Measurements from ENCODE around the gene CD63.
A peak's percentile ranks its signal among the peaks of the same experiment; 100 is the strongest.

CD63 gene

DNA sequence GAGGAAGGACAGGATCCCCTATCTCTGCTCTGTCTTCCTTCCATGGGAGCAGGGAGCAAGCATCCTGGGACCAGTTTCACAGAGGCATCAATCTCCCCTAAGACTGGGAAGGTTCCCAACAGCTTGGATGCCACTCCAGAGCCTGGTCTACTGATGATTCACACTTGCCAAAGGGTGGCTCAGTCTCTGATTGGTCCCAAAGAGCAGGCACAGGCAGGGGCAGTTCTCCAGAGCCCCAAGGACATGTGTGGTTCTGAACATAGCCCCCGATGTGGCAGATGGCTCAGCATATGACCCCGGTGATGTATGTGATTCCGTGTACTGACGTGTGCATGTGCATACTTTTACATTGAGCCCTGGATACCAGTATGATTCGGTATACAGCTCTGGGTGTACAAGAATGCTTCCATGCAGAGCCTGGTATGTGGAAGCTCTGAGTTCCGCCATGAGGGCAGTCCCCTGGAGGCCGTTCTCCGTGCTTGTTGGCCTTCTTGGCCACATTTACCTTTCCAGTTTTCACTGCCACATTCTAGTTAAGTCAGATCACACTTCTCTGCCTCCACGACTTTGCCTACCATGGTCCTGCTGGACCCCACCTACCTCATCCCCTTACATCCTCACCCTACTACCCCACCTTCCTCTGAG lies 42.3 kb downstream of the CD63 start:
- no peak overlapping the region for H3K4me3 ChIP-seq (ENCODE audit: low read length)
- TF ChIP-seq, protein P1, sequence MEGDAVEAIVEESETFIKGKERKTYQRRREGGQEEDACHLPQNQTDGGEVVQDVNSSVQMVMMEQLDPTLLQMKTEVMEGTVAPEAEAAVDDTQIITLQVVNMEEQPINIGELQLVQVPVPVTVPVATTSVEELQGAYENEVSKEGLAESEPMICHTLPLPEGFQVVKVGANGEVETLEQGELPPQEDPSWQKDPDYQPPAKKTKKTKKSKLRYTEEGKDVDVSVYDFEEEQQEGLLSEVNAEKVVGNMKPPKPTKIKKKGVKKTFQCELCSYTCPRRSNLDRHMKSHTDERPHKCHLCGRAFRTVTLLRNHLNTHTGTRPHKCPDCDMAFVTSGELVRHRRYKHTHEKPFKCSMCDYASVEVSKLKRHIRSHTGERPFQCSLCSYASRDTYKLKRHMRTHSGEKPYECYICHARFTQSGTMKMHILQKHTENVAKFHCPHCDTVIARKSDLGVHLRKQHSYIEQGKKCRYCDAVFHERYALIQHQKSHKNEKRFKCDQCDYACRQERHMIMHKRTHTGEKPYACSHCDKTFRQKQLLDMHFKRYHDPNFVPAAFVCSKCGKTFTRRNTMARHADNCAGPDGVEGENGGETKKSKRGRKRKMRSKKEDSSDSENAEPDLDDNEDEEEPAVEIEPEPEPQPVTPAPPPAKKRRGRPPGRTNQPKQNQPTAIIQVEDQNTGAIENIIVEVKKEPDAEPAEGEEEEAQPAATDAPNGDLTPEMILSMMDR (IDR thresholded peaks at IDR 0.05; ENCODE audit: insufficient read depth, low read depth, low read length, missing control alignments), result no peak
- DNase-seq (ENCODE audit: low read depth), result no peak

- no peak overlapping the region for H3K4me3 ChIP-seq (ENCODE audit: low read length)
- DNase-seq (ENCODE audit: low read depth), result no peak
- TF ChIP-seq, protein P1 (IDR thresholded peaks at IDR 0.05; ENCODE audit: insufficient read depth, low read depth, low read length, missing control alignments), result no peak
These were observed 43.1 kb downstream of the CD63 start for GRCh38 chr12:55685671-55686070.

DNA sequence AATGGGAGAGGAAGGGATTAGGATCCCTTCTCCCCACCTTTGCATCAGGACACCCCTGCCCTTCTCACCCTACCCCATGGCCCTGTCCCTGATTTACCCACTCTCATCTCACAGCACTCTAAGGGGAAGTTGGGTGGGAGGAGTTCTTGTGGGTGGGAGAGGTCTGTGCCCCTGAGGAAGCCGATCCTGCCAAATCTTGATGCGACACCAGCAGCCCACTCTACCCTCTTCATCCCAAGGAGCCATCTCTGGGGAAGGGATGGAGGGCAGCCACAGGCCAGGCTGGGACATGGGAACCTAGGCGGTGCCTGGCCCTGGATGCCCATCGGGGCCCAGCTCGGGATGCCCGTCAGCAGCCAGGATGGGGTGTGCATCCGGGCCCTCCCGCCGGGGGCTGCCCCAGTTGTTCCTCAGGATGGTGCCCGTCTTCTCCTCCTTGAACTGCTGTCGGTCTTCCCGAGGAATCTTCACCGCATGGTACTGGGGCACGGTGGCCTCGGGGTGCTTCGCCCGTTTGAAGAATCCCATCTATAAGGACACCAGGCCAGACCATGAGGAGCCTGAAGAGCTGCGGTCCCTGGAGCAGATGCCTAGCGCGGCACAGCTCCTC lies 43.9 kb downstream of the CD63 start:
- TF ChIP-seq, protein P1 (IDR thresholded peaks at IDR 0.05; ENCODE audit: insufficient read depth, low read depth, low read length, missing control alignments), result no peak
- H3K4me3 ChIP-seq (ENCODE audit: low read length), result no peak overlapping the region
- DNase-seq (ENCODE audit: low read depth), result no peak

- no peak overlapping the region for H3K4me3 ChIP-seq (ENCODE audit: low read length)
These were observed 45.1 kb downstream of the CD63 start for GRCh38 chr12:55683676-55684075.

GRCh38 chr12:55682087-55682796 lies 46.6 kb downstream of the CD63 start:
- TF ChIP-seq, protein P1 (IDR thresholded peaks at IDR 0.05; ENCODE audit: insufficient read depth, low read depth, low read length, missing control alignments), result no peak
- DNase-seq (ENCODE audit: low read depth), result no peak
- H3K4me3 ChIP-seq (ENCODE audit: low read length), result no peak overlapping the region

More at GRCh38 chr12:55683676-55684075, 45.1 kb downstream of the CD63 start:
- DNase-seq (ENCODE audit: low read depth), result no peak
- TF ChIP-seq, protein P1 (IDR thresholded peaks at IDR 0.05; ENCODE audit: insufficient read depth, low read depth, low read length, missing control alignments), result no peak

GRCh38 chr12:55681142-55682077 lies 47.4 kb downstream of the CD63 start:
- no peak overlapping the region for H3K4me3 ChIP-seq (ENCODE audit: low read length)
- DNase-seq (ENCODE audit: low read depth), result peak; percentile 46
- TF ChIP-seq, protein P1 (IDR thresholded peaks at IDR 0.05; ENCODE audit: insufficient read depth, low read depth, low read length, missing control alignments), result peak; percentile 23

All from epithelial cell of esophagus (primary cell).